SK-MEL-5 (cell line): ENCODE results near the gene ASIC1. TPM values are rescaled to one million over a fixed set of nuclear protein-coding genes. Genes with fewer than 3 reads are reported as not detected.

Source experiments
- DNase-seq: peaks from one replicate; pipeline ENCODE4 v3.0.0-alpha.2; 2016; ENCODE audit warnings: low read depth, low spot score
- in situ Hi-C: cut with HindIII; loops from 2 replicates; pipeline ENCODE4 v1.10.0; 2016; ENCODE audit warnings: low sequenced_read_pairs, high pct_unique_total_duplicates, low pct_unique_long_range_greater_than_20kb
- total RNA-seq: library from RNA; depleted of rRNA; stranded (reverse); fragments of >200 nt; shearing (Covaris generic); gene quantifications from 2 replicates; pipeline ENCODE4 v1.2.3, GENCODE V29; 2014; rRNA removed

The ASIC1 gene
- total RNA-seq, 1 experiment from 2014 or later = 4.7 TPM

GRCh38 chr12:50110762-50111351 lies 53.5 kb downstream of the ASIC1 start:
- peak; percentile 27 for DNase-seq
- in situ Hi-C loops = no loop called here

- in situ Hi-C loops = no loop called here
- DNase-seq = no peak
These were observed 53.9 kb downstream of the ASIC1 start for GRCh38 chr12:50111395-50111692.

GRCh38 chr12:50111693-50112455 lies 54.5 kb downstream of the ASIC1 start, which contains the start of gene COX14:
Gene COX14, plus strand, starts transcription at chr12:50112236. Its CDS starts 7,808 bp downstream, at chr12:50120044.
- in situ Hi-C loops = no loop called here
- DNase-seq = peak; percentile 99

- in situ Hi-C loops = no loop called here
These were observed 55.2 kb downstream of the ASIC1 start for GRCh38 chr12:50112456-50113218.

GRCh38 chr12:50117057-50117622 lies 59.7 kb downstream of the ASIC1 start:
- DNase-seq = no peak
- in situ Hi-C loops = no loop called here

More at GRCh38 chr12:50112456-50113218, 55.2 kb downstream of the ASIC1 start:
- DNase-seq = peak; percentile 56

GRCh38 chr12:50119387-50119786 lies 62.0 kb downstream of the ASIC1 start:
- in situ Hi-C loops = no loop called here
- no peak for DNase-seq

- DNase-seq = no peak
- in situ Hi-C loops = no loop called here
These were observed 63.1 kb downstream of the ASIC1 start for GRCh38 chr12:50120521-50120920.

- in situ Hi-C loops = no loop called here
- DNase-seq = no peak
These were observed 63.6 kb downstream of the ASIC1 start for GRCh38 chr12:50120953-50121352.

GRCh38 chr12:50121641-50122040 lies 64.2 kb downstream of the ASIC1 start:
- in situ Hi-C loops = no loop called here
- no peak for DNase-seq

GRCh38 chr12:50123203-50123602 lies 65.8 kb downstream of the ASIC1 start:
- no peak for DNase-seq
- in situ Hi-C loops = no loop called here

GRCh38 chr12:50127546-50127945 lies 70.2 kb downstream of the ASIC1 start:
- no peak for DNase-seq
- in situ Hi-C loops = no loop called here

- in situ Hi-C loops = no loop called here
- no peak for DNase-seq
These were observed 71.9 kb downstream of the ASIC1 start for GRCh38 chr12:50129290-50129689.

- in situ Hi-C loops = no loop called here
- DNase-seq = peak; percentile 71
These were observed 75.2 kb downstream of the ASIC1 start for GRCh38 chr12:50132505-50133135.

Other genes with a start within 250 kb of the ASIC1 start
- 29.2 and 29.6 TPM in 2 replicates for gene NCKAP5L, start 229.2 kb upstream of the ASIC1 start, total RNA-seq
- 6.3 and 7.2 TPM in 2 replicates for gene BCDIN3D, start 214.5 kb upstream of the ASIC1 start, total RNA-seq
- gene FAIM2, start 153.7 kb upstream of the ASIC1 start, total RNA-seq = not detected in 2 replicates
- gene AQP2, start 106.9 kb upstream of the ASIC1 start, total RNA-seq = not detected in 2 replicates
- not detected in 2 replicates for gene AQP5, start 95.7 kb upstream of the ASIC1 start, total RNA-seq
- 0.08 TPM in 1 of 2 replicates, not detected in the other for gene AQP6, start 84.6 kb upstream of the ASIC1 start, total RNA-seq
- 60.3 and 65.2 TPM in 2 replicates for gene RACGAP1, start 32.1 kb upstream of the ASIC1 start, total RNA-seq
- 80.3 and 90.6 TPM in 2 replicates for gene SMARCD1, start 27.7 kb downstream of the ASIC1 start, total RNA-seq
- gene GPD1, start 46.4 kb downstream of the ASIC1 start, total RNA-seq = 0.27 and 1.4 TPM in 2 replicates
- gene COX14, start 54.6 kb downstream of the ASIC1 start, total RNA-seq = 60.3 and 75.7 TPM in 2 replicates
- gene CERS5, start 109.8 kb downstream of the ASIC1 start, total RNA-seq = 15.2 and 29.0 TPM in 2 replicates
- gene LIMA1, start 225.9 kb downstream of the ASIC1 start, total RNA-seq = 48.5 and 53.5 TPM in 2 replicates